Loucy (cell line): ENCODE measurements around the gene TRIOBP.

Experiments
- CTCF ChIP-seq: fragments of 200-600 bp; sonication (generic); conservative IDR thresholded peaks from 2 replicates; pipeline ENCODE4 v1.5.1; 2014; ENCODE audit warnings: mild to moderate bottlenecking, antibody characterized with exemption, low read length
- EZH2phosphoT487 ChIP-seq: fragments of 200-600 bp; IDR thresholded peaks from 2 replicates; pipeline ENCODE4 v1.6.1; 2018; ENCODE audit warnings: antibody characterized with exemption, mild to moderate bottlenecking, moderate library complexity, borderline replicate concordance

GRCh38 chr22:37748659-37749058, 51.8 kb downstream of the TRIOBP start:
- TF ChIP-seq CTCF: no peak
- no peak for TF ChIP-seq EZH2phosphoT487
